GM18519 (cell line): ENCODE measurements around the gene C10orf53.
"Not testable (repeated sequence)": the region's sequence is repeated elsewhere in the genome, so short reads cannot be mapped to it uniquely, and the experiment has no call there.

Source experiments
- ATAC-seq: cut with Tn5 transposase; IDR thresholded peaks from one replicate; pipeline ENCODE4 v1.9.1; 2021; ENCODE audit warnings: mild to moderate bottlenecking, moderate library complexity; ENCODE audit not compliant: unreplicated experiment, low FRiP score

C10orf53 gene

GRCh38 chr10:49682879-49683278 is 3.4 kb downstream of the C10orf53 start:
- no peak for ATAC-seq

GRCh38 chr10:49686651-49687050 is 7.2 kb downstream of the C10orf53 start:
- ATAC-seq = no peak

DNA sequence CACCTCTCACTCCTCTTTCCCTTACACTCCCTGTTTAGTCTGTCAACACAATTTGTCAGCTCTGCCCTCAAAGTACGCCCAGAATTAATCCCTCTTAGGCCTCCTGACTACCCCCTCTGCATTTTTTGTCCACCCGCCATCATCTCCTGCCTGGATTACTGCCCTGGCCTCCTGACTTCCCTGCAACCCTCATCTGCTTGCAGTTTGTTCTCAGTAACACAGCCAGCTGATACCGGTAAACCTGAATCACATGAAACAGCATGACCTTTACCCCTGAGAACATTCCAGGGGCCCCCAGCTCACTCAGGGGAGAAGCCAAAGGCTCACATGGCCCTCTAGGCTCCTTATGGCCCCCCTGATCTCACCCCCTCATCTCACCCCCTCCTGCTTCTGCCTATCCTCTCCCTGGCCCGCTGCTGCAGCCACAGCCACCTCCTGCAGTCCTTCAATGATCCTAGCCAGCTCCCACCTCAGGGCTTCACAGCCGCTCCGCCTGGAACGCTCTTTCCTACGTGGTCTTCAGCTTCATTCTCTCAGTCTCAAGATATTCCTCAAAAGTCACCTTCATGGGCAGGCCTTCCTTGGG is 8.9 kb downstream of the C10orf53 start:
- ATAC-seq = no peak

GRCh38 chr10:49688920-49689319 is 9.5 kb downstream of the C10orf53 start:
- ATAC-seq = no peak

GRCh38 chr10:49689882-49690510 is 10.5 kb downstream of the C10orf53 start:
- no peak for ATAC-seq

- ATAC-seq = no peak
These were observed 11.4 kb downstream of the C10orf53 start for GRCh38 chr10:49690698-49691356.

DNA sequence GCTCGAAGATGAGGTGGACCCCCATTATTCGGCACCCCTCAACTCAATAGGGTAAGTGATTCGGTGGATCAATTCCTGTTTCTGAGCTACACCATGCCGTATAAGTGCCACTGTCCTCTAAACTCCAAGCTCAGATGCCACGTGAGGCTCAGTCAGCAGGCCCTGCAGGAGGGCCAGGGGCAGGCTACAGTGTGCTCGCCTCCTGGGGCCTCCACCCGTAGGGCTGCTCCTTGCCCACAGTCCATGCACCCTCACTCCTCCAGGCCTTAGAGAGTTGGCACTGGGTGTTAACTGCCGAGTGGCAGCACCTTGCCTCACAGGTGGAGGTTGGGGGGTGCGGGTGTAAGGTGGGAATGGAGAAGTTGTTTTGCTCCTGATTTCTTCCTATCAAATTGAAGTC is 12.1 kb downstream of the C10orf53 start:
- ATAC-seq = no peak

GRCh38 chr10:49694466-49694865 is 15.0 kb downstream of the C10orf53 start:
- no peak for ATAC-seq

DNA sequence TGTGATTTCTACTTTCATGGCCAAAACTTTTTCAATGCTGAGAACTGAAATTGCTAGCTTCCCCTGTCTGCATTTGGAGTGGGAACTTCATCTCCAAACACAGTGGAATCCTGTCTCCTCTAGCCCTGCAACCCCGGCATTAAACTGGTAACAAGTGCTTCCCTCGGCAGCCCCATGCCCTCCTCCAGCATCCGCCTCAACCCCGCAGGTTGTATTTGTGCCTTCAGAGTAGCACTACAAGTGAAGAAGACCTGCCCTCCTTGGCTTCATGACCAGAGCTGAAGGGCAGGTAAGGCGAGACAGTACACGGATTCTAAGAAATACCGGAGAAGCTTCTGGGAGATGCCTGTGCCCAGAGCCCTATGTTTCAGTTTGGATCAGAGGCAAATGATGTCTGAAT is 16.9 kb downstream of the C10orf53 start:
- ATAC-seq = no peak

DNA sequence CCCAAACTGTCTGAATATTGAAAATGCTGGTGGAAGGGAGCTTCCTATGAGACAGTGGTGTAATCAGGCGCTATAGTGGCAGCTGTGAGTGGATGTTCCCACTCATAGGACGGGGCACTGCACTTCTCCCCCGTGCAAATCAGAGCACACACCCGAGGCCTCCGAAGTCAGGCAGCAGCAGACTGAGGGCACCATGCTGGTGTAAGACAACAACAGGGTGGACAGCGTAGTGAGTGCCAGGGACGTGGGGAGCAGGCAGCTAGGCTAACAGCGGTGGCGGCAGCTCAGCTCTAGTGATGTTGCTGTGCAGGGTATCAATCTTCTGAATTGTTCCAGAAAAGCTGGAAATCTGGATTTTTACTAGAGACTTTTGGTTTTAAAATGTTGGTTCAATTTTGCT is 19.2 kb downstream of the C10orf53 start:
- ATAC-seq = no peak

DNA sequence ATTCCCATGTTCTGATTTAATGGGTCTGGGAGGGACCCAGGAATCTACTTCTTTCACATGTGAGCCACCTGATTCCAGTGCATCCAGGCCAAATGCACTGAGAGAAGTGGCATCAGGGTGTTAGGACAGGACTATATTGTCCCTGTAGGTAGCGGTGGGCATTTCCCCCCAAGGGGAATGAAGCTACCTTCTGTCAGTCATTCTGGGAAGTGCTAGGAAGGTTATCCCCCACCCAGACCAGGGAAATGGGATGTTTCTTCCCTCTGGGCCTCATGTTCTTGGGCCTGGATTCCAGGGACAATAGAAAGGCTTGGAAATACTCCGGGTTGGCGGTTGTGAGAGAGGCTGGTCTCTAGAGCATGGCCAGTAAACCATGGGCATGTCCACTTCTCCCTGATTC is 20.8 kb downstream of the C10orf53 start:
- ATAC-seq = no peak

- ATAC-seq = no peak
These were observed 21.5 kb downstream of the C10orf53 start for GRCh38 chr10:49700997-49701396.

DNA sequence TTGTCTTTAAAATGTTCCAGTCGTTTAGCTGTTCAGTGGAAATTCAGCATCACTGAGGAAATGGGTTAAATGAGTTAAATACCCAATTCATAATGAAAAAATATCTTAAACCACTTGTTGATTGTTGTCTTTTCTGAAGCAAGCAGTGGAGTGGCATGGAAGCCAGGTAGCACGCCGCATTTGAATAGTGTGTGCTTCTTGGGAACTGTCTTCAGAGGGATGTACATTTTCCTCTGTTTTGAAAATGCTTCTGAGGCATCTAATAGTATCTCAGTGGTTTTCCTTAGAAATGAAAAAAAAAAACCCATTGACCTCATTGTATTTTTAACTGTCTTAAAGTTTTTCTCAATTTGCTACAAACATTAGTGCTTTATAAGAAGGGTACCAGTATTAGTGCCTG is 28.1 kb downstream of the C10orf53 start:
- ATAC-seq = no peak

- ATAC-seq = no peak
These were observed 30.5 kb downstream of the C10orf53 start for GRCh38 chr10:49709934-49710333.

DNA sequence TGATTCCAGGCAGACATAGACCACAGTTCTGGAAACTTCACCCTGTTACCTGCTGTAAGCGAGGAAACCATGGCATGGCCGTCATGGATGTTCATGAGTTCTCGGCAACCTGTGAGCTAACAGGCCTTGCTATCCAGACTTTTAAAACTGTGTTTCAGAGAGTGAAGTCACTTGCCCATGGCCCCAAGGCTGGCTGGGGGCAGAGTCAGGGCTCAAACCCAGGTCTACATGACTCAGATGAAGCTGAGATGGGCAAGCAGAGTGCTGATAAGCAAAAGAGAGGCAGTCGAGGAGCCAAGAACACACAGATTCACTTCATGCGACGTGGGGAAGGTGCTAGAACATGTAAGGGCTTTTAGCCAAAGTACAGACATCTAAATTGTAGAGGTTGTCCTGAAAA is 31.5 kb downstream of the C10orf53 start:
- no peak for ATAC-seq

- no peak for ATAC-seq
These were observed 32.0 kb downstream of the C10orf53 start for GRCh38 chr10:49711481-49711880.

DNA sequence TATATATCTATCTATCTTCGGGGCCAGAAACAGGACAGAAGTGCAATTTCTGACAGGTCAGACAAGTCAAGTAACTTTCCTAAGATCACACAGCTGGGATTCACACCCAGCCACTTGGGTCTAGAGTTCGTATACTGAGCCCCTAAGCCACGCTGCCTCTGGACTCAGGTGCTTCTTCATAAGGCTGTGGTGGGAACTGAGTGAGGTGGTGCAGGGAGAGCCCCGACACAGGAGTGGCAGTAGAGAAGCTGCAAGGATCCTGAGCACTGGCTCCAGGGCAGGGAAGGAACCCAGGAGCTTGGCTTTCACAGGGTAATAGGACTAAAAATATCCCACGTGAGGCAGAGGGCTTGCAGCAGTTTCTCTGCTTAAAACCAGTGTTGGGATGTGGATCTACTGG is 33.8 kb downstream of the C10orf53 start:
- ATAC-seq = no peak

- ATAC-seq = not testable (repeated sequence)
These were observed 35.7 kb downstream of the C10orf53 start for GRCh38 chr10:49715157-49715556.

- no peak for ATAC-seq
These were observed 47.1 kb downstream of the C10orf53 start for GRCh38 chr10:49726593-49726992.

DNA sequence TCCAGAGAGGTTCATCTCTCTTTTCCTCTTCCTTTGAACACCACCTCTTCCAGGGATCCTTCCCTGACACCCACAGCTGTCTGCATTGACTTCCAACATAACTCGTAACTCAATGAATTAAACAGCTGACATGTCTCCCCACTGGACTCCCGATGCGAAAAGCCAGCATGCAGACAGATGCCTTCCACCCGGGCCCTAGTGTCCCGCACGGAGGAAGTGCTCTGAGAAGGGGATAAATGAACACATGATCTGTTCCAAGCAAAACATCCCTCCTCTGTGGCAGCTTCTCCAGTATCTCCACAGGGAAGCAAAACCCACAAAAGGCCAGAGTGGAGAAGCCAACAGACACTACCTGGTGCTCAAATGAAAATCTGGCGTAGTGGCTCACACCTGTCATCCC is 54.4 kb downstream of the C10orf53 start:
- ATAC-seq = no peak

- no peak for ATAC-seq
These were observed 55.2 kb downstream of the C10orf53 start for GRCh38 chr10:49734676-49735075.

DNA sequence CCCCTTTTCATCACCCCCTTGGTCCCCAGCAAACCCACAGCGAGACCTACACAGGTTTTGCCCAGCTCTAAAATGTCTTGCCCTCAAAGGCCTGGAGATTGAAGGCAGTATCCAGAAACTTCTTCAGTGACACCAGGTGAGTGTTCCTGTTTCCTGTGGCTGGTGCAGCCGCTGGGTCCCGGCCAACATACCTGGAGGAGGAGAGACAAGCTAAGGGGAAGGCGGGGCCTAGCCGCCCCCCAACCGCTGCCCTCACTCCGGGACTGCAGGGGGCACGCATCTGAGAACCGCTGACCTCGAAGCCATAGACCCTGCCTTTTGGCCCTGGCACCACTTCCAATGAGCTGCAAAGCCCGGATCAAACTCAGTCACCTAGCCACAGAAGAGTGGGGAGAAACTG is 55.7 kb downstream of the C10orf53 start:
- ATAC-seq = no peak
